HG02840 (cell line): ENCODE results near the gene NLRP5.

Source experiments
- ATAC-seq: cut with Tn5 transposase; IDR thresholded peaks from one replicate; pipeline ENCODE4 v1.9.1; 2021; ENCODE audit warnings: mild to moderate bottlenecking, moderate library complexity, moderate number of reproducible peaks; ENCODE audit not compliant: unreplicated experiment, low FRiP score

NLRP5 gene

DNA sequence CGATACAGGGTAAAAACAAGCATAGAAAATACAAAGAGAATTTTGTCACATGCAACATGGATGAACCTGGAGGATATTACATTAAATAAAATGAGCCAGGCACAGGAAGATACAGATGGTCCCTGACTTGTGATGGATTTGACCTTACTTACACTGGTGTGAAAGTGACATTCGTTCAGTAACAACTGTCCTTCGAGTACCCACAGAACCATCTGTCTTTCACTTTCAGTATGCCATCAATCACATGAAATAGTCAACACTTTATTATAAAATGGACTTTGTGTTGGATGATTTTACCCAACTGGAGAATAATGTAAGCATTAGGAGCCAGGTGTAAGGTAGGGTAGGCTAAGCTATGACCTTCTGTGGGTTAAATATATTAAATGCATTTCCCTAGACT, 83.1 kb downstream of the NLRP5 start:
- ATAC-seq: no peak

DNA sequence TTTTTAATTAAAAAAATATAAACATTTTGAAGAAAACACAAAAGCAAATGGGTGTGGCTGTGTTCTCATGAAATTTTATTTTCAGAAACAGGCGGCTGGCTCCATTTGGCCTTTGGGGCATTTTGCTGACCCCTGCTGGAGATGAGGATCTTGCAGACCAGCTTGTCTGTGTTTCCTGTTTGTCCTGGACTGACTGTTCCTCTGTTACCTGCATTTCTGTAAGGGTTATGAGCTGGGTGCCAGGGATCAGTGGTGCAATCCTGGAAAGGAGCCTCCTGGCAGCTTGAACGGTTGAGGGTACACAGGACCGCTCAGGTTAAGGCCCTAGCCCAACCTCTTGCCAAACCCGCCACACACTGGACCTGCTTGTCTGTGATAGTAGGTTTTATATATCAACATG, 84.6 kb downstream of the NLRP5 start:
- no peak for ATAC-seq

DNA sequence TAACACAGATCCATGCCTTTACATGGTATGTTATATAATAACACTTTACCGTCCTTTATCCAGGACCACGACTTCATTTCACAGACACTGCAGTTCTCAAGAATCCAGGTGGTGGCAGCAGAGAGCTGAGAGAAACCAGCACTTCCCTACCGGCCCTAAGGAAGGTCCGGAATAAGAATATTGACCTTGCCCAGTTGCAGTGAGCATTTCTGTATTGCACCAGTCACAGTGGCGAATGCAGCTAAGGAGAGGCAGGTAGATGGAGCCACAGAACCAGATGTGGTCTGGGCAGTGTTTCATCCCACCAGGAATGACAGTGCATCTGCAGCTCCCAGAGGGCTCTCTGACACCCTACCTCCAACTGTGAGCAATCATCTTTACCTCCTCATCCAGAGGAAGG, 89.9 kb downstream of the NLRP5 start:
- ATAC-seq: no peak

DNA sequence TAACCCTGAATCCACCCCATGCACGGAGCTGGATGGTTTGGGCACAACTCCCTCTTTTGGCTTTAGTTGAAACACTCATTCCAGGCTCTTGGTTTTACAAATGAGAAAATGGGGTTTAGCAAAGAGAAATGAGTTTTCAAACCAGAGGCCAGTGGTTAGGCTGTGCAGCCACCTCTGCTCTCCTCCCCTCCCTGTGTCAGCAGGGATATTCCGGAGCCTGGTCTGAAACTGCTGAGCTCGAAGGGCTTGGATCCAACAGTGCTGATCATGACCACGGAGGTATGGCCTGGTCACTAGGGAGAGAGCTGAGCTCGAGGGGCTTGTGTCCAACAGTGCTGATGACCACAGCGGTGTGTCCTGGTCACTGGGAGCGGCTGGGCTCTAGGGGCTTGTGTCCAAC, 93.0 kb downstream of the NLRP5 start:
- ATAC-seq: no peak

DNA sequence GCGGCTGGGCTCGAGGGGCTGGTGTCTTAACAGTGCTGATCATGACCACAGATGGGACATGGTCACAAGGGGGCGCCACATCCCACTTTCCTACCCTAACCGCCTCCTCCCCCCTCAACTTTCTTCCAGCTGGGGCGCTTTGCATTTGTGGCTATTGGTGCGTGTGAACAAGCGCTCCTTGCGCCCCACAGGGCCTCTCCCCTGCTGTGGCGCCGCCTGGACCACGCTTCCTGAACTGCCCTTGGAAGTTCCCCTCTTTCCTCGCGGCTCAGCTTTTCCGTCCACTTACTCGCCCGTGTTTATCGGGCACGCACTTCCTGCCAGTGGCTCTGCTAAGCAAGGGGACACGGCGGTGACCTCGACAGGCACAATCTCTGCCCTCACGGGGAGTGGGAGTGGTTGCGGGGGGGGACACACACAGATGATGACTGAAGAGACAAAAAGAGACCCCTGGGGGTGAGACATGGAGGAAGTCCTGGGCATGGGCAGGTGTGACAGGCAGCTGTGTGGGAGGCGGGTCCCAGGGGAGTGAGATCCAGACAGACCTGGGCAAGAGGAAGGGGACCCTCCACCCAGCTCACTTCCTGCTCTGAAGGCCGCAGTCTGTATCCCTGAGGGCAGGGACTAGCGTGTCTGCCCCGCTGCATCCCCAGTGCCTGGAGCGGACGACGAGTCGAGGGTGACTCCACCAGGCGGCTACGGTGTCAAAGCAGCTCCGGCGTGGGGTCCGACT, 94.3 kb downstream of the NLRP5 start:
- ATAC-seq: peak; percentile 58

DNA sequence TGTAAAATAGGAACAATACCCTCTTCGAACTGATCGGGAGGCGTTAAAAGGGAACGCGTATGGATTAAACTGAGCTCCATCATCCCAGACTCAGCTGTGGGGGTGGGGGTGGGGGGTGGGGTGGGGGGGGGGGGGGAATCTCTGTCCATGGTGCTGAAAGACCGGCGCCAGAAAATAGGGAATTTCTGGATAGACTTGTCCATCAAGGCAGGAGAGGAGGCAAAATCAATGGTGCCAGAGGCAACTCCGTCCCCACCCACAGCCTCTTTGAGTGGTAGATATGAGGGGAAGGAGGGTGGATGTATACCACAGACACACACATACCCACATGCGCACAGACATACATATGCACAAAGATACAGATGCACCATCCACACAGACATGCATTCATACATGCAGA, 97.1 kb downstream of the NLRP5 start:
- ATAC-seq: no peak

DNA sequence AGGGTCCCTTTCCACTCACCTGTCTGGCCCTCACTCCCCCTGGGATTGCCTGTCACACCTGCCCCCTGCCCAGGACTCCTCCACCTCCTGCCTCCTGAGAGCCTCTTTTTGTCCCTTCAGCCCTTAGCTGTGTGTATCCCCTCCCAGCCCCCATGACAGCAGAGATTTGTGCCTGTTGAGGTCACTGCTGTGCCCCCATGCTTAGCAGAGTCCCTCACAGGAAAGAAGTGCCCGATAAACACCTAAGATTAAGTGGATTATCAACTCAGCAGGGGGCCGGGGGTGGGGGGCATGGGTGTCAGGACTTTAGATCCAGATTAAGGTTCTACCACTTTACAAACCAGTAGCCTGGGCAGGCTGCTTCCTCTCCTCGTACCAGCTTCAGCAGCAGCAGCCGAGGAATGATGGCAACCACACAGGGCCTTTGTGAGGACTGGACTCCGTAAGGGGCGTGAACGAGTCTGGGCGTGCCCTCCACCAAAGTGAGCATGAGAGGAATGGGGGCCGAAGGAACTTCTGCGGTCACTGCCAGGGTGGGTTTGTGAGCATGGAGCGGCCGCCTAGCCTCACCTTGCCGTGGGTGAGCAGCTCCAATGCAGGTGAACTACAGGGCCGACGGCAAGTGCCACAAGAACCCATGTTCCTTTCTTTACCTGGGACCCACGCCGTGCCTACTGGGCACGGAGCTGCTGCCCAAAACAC, 98.4 kb downstream of the NLRP5 start:
- no peak for ATAC-seq

DNA sequence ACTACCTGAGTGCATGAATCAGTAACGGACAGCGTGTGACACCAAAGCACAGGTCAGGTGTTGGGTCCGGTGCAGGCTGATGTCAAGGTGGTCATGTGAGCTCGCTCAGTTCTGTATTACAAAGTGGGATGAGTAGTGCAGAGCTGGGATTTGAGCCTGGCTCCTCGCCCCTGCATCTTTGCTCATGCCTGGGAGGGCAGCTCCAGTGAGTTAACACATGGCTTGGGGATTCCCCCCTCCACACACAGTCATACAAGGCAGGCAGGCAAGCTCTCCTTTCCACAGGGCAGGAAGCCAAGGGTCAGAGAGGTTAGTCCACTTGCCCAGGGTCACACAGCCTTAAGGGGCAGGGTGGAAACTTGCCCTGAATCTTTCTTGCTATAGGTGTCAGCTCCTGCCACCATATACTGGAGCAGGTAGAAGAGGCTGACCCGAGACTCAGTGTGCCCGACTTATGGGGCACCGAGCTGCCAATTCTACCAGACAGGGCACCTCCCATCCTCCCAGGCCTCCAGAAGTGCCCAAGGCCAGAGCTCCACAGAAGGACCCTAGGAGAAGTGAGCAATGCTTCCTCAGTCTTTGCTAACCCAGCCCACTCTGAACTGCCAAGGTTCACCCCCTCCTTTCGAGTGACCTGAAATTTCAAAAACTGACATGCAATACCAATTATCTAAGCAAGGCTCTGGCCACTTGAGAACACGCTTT, 99.1 kb downstream of the NLRP5 start:
- ATAC-seq: no peak

DNA sequence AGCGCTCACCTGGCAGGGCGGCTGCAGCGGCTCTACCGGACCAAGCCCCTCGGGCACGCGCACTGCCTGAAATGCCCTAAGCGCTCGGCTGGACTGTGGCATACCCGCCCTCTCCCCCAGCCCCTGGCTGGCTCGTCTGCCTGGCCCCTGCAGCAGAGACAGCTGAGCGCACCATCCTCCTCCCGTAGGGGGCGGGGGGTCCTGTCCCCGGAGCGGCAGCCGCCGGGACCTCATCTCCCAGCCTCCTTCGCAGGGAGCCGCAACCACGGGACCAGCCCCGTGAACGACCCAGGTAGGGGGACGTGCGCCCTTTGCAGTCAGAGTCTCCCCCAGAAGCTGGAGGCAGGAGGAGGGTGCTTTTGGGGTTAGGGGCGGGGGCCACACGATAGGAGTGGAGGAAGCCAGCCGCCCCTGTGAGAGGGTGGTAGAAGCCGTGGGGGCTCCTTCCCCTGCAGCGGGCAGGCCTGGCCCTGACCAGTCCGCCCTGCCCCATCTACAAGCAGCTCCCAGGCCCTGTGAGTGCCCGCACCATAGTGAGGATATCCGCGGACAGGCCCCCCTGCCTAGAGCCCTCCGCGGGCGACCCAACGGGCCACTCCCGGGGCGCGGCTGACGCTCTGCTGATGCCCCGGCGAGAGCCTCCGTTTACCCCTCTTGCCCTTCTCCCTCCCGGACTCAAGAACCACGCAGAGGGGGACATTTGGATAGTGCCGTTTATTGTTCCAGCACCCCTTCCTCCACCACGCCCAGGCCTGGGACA, 100.3 kb downstream of the NLRP5 start:
- no peak for ATAC-seq

DNA sequence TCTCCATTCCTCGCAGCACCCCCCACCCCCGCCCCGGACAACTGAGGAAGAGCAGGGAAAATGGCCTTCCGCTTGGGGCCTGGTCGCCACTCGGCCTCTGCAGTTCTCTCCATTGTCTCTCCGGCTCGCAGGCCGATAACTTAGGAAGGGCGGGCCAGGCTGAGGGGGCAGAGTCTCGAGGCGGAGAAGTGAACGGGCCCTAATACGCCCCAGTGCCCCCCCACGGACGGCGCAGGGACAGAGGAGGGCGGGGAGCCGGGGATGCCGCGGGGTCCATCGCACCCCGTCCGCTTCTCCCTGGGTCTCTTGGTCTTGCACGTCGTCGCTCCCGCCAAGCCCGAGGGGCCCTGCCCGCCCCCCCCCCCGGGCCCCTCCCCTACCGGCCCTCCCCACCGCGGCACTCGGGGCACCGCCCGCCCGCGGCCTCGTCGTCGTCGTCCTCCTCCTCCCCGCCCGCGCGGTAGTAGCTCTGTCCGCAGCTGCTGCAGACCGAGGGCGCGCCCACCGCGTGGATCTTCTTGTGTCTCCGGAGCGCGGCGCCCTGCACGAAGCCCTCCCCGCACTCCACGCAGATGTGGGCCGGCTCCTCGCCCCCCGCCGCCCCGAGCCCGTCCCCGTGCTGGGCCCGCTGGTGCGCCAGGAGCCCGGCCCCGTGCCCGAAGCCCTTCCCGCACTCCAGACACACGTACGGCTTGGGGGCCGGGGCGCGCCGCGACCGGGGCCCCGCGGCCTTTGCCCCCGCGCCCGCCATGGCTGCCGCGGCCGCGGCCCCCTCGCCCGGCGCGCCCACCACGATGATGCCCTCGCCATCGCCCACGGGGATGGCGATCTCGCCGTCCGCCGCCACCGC, 101.3 kb downstream of the NLRP5 start:
- ATAC-seq: no peak

DNA sequence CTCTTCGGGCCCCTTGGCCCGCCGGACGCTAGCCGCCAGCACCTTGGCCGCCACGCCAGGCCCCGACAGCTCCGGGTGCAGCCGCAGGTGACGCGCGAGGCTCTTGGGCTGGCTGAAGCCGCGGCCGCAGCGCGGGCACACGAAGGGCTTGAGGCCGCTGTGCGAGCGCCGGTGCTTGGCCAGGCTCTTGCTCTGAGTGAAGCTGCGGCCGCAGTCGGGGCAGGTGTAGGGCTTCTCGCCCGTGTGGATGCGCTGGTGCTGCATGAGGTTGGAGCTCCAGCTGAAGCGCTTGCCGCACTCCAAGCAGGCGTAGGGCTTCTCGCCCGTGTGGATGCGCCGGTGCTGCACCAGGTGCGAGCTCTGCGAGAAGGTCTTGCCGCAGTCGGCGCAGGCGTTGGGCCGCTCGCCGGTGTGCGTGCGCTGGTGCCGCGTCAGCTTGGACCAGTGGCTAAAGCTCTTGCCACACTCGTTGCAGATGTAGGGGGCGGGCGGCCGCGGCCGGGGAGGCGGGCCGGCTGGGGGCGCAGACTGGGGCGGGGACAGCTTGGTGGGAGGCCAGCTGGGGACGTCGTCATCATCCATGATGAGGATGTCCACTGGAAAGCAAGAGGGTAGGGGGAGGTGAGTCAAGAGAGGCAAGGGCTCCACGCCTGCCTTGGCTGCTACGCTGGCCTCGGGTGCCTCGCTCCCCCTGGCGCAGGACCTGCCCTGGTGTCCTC, 102.1 kb downstream of the NLRP5 start:
- ATAC-seq: no peak

DNA sequence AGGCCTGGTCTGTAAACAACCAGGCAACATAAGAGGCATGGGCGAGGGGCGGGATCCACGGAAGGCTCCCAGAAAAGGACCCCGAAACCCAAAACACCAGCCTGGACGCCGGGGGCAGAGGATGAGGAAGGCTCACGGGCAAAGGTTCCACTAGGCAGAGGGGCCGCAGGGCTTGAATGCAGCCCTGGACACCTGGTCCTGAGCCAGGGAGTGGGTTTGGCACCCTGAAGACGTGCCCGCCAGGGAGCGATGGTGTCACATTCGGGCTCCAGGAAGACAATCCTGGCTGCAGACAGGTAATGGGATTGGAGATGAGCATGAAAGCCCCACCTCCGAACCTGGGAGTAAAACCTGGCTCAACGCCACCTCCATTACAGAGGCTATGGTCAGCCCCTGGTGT, 102.8 kb downstream of the NLRP5 start:
- ATAC-seq: no peak

DNA sequence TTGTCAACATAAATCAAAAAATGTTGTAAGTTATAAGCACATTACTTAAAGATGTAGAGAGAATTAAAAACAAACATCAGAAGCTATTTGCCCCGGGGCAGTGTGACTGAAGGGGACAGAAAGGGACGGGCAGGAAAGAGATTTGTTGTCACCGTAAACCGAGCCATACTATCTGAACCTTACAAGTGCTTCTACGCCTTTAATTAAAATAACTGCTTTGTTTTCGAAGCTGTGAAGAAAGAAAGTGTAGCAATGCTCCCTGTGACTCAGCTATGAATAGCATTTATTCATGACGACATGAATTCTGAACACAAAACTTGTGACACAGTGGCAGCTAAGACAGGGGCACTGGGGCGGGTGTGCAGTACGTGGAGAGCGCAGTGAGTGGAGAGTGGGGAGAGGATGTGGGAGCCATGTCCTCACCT, 104.5 kb downstream of the NLRP5 start:
- ATAC-seq: no peak

DNA sequence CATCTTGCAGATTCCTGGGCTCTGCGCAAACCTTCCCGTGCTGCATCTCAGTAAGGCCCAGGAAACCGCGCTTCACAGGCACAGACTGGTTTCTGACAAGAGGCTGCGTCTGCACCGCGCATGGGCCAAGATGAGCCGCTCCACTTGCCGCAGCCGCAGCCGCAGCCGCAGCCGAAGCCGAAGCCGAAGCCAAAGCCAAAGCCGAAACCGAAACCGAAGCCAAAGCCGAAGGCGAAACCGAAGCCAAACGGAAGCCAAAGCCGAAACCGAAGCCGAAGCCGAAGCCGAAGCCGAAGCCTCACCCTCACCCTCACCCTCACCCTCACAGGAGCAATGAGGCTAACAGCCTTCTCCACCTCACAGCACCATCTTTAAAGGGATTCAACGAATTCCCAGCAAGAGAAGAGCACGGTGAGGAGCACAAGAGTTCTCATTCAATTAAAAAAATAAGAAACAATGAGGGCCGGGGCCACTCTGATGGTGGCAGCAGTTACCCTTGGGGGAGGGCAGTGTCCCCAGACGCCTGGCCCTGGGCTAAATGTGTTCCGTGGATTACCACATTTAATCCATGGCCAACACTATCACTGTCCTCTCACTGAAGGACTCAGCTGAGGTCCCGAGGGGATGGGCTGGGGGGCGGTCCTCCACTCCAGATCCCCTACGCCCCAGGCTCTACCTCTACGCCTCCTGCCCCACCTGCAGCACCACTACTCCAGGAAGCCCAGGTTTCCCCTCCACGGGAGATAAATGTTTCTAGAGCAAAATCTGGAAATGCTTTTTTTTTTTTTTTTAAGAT, 105.4 kb downstream of the NLRP5 start:
- ATAC-seq: no peak

DNA sequence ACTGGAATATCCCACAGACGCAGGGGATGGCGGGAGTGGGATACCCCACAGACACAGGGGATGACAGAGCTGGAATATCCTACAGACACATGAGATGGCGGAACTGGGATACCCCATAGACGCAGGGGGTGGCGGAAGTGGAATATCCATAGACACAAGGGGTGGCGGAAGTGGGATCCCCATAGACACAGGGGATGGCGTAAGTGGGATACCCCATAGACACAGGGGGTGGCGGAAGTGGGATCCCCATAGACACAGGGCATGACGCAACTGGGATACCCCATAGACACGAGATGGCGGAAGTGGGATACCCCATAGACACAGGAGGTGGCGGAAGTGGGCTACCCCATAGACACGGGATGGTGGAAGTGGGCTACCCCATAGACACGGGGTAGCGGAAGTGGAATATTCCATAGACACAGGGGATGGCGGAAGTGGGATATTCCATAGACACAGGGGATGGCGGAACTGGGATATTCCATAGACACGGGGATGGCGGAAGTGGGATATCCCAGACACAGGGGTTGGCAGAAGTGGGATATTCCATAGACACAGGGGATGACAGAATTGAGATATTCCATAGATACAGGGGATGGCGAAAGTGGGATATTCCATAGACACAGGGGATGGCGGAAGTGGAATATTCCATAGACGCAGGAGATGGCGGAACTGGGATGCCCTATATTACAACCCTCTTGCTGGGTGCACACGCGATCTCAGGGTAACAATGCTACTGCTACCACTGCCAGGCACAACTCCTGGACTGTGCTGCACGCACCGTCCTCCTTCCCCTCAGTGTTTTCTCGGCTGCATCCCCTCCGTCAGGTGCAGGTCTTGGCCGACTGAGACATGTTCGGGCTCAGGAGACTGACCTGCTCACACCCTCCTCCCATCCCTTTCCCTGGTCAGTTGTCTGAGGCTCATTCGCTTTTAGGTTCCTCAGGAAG, 106.4 kb downstream of the NLRP5 start:
- no peak for ATAC-seq

DNA sequence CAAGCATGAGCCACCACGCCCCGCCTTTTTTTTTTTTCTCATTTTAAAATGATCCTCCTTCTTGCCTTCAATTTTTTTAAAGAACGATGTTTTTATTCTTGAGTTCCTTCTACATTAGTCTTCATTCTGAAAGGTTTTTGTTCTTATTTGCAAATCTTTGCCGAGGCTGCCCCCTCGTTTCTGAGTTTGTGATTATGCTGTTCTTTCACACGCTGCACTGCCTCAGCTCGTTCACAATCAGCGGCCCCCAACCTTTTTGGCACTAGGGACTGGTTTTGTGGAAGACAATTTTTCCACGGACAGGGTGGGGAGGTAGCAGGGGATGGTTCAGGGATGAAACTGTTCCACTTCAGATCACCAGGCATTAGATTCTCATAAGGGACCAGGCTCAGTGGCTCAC, 107.9 kb downstream of the NLRP5 start:
- ATAC-seq: no peak

DNA sequence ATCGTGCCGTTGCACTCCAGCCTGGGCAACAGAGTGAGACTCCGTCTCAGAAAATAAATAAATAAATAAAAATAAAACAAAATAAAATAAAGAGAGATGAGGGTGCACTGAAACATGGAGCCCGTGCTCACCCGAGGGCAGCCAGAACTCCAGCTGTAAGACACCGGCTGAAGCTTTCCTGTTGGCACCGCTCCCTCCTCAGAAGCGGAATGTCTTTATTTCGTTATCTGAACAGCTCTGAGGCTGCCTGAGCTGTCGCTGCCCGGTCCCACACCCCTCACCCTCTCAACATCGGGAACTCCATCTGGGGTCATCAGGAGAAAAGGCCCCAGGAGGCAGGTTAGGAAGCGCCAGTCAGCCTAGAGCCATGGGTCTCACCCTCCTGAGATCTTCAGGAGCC, 110.1 kb downstream of the NLRP5 start:
- no peak for ATAC-seq

DNA sequence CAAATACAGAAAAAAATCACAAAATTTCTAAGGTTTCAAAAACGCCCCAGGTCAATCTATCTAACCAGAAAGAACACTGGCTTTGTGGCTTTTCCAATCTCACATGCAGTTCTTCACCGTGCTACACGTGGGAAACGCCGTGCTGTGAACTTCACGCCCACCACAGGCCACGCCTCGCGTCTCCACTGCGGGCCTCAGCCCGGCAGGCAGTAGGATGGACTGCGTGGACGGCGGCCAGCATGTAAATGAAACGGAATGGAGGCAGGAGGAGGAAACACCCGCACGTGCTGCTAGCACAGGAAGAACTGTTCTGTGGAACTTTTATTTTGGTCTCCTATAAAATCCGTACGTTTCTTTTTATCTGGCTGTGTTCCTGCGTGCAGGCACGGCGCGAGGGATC, 110.7 kb downstream of the NLRP5 start:
- no peak for ATAC-seq
